GM19238 (cell line): ENCODE measurements around the gene TFPT.
A peak's percentile ranks its signal among the peaks of the same experiment; 100 is the strongest.

Experiments used
- DNase-seq: peaks from one replicate; pipeline ENCODE4 v3.0.0; 2011; ENCODE audit warnings: low spot score; ENCODE audit not compliant: insufficient read length

Gene TFPT

DNA sequence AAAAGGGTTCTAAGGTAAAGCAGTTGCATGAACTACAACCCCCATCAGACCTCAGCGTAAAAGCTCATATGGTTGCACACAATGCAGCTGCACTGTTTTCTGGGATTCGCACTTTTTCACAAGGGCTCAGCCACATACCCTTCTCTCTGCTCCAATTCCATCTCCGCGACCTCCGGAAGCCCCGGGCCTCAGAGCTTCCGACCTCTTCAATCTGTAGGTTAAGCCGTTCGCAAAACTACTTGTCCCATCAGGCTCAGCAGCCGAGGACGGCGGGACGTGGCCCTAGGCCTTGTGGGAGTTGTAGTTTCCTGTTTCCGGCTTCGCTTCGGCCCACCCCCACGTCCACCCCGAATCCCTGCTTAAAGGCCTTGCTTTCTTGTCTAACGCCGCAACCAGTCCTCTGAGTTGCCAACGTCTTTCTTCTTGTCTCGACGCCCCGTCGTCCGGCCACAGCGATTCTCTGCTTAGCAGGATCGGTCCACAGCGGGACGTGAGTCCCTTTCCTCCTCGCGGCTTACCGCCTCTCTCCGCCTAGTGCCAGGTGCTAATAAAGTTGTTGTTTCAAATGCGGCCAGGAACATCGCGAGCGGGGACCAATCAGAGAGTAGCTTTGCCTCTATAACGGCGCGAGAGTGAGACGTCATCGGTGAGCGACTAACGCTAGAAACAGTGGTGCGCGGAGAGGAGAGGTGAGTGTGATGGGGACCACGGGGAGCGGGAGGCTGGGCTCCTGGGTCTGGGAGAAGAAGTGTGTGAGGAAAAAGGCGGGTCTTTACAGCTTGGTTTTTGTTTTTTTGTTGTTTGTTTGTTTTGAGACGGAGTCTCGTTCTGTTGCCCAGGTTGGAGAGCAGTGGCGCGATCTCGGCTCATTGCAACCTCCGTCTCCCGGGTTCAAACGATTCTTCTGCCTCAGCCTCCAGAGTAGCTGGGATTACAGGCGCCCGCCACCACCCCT lies at the start of gene TFPT, which contains the start of gene PRPF31:
TSS of gene TFPT (minus strand) at position 549 of the 955 bp plus-strand sequence. CDS start at position 161, 388 bp downstream.
TSS of gene PRPF31 (plus strand) at position 646 of the 955 bp plus-strand sequence. CDS start 2,525 bp downstream, outside the sequence.
- DNase-seq: peak; percentile 96

DNA sequence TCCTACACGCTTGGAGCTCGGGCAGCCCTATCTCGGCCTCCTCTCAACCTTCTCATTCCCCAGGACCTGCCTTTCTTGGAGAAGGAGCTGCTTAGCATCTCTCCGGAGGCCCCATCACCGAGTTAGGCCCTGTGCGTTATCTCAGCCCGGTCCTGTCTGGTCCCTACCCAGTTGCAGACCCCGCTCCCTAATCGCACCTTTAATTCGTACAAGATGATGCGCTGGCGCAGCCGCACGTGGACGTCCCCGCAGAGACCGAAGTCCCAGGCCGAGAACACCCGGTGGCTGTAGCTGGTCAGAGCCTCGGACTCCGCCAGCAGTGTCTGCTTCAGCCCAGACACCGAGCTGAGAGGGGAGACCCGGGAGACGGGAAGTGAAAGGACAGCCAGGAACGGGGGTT lies 49.8 kb upstream of the TFPT start:
- no peak for DNase-seq

GRCh38 chr19:54164369-54165068 lies 49.1 kb upstream of the TFPT start:
- DNase-seq: no peak

DNA sequence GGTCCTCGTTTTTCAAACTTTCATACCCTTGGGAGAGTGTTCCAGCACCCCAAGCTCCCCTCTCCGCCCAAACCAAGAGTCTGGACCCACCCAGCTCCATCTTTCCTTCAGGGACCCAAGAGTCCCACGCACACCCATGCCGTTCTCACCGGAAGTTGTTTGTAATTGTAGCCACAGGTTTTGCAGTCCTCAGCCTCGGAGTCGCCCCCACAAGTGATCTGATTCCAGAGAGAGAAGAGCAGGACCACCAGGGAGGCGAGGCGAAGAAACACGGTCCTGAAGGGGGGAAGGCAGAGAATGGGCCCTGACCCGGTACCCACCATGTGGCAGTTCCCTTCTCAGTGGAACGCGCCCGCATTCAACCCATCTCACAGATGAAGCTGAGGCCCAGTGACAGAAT lies 47.4 kb upstream of the TFPT start:
- DNase-seq: no peak

GRCh38 chr19:54162241-54162805 lies 46.9 kb upstream of the TFPT start:
- peak; percentile 64 for DNase-seq

DNA sequence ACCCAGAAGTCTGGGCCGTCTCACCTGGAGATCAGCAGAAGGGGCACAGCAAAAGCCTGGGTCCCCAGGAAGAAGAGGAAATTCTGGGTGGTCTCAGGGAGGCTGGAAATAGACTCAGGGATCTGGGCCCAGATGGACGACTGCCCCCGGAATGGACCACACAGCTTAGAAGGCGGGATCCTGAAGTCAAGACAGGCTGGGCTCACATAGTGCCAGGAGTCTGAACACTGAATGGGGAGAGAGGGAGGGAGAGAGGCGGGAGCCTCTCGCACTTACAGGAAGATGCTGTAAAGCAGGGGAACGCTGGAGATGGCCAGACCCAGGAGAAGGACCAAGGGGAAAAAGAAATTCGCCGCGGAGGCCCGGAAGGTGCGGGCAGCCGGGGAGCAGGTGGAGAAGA lies 45.4 kb upstream of the TFPT start:
- DNase-seq: no peak

- DNase-seq: no peak
Observed at GRCh38 chr19:54160182-54160811, 44.8 kb upstream of the TFPT start.

DNA sequence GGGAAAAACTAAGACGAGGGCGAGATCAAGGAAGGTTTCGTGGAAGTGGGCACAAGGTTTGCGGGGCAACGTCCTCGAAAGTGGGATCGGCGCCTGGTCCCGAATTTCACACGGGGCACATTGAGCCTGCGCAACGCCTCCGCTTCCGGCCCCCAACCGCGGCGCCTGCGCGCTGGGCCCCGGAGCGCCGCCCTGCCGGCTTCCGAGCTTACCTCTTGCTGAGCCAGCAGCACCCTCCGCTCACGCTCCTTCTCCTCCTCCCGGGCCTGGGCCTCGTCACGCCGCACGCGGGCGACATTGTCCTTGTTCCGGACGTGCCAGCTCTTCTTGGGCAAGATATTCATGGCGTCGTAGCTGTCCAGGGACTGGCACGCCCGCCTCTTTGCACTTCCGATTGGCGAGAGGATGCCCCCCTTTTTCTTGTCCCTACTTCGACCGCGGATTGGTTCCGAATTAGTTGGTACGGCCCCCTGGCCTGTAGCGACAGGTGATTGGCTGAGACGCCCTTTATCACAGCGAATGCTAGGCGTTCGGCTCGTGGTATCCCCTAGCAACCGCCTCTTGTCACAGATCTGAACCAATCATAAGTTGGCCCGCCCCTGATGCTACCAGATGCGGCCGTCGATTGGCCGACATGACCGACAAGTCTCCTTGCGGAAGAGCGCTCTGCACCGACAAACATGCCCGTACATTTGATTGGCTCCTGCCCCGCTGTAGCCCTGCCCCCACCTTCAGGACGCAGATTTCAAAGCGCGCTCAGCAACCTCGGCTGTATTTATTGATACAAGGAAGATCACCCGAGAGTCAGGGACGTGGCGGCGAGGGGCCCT lies 44.1 kb upstream of the TFPT start, which contains the start of gene LENG1:
TSS of gene LENG1 (minus strand) at position 370 of the 830 bp plus-strand sequence. CDS start at position 344, 26 bp downstream.
- DNase-seq: peak; percentile 99

DNA sequence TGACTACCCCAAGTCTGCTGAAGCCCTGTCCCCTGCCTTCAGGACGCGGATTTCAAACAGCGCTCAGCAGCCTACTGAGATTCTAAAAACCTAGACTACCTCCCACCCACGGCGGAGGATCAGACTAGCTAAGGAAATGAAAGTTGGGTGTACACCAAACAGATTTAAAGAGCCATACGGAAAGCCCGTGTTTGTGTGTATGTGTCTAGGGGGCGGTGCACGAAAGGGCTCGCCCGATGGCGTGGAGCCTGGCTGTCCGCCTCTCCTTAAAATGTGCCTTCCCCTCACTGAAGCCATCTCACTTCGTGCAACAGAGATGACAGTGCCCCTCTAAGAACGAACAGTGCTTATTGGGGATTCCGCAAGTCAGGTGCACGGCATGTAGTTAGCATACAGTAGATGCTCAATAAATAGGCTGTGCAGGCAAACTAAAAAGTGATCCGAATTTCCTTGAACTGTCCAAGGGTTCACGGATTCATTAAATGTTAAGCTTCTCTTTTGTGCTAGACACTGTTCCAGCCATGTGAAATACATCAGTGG lies 43.4 kb upstream of the TFPT start:
- peak; percentile 39 for DNase-seq

- no peak for DNase-seq
Observed at GRCh38 chr19:54156953-54157352, 41.5 kb upstream of the TFPT start.

DNA sequence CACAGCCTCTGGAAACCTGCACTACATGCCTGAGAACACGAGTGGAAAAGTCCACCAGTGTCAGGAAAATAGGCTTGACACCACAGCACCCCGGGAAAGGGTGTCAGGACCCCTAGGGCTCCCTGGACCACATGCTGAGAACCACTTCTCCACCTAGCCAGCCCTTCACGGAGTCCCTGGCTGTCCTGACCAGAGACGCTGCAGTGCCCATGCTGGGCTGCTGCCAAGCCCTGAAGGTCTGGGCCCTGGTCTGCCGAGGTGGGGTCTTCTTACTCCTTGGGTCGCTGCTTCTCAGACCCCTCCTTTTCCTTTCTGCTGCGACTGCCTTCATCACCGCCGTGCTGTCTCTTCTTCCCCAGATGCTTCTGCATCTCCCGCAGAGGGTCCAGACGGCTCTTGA lies 41.0 kb upstream of the TFPT start:
- no peak for DNase-seq

GRCh38 chr19:54155694-54156093 lies 40.2 kb upstream of the TFPT start:
- no peak for DNase-seq

DNA sequence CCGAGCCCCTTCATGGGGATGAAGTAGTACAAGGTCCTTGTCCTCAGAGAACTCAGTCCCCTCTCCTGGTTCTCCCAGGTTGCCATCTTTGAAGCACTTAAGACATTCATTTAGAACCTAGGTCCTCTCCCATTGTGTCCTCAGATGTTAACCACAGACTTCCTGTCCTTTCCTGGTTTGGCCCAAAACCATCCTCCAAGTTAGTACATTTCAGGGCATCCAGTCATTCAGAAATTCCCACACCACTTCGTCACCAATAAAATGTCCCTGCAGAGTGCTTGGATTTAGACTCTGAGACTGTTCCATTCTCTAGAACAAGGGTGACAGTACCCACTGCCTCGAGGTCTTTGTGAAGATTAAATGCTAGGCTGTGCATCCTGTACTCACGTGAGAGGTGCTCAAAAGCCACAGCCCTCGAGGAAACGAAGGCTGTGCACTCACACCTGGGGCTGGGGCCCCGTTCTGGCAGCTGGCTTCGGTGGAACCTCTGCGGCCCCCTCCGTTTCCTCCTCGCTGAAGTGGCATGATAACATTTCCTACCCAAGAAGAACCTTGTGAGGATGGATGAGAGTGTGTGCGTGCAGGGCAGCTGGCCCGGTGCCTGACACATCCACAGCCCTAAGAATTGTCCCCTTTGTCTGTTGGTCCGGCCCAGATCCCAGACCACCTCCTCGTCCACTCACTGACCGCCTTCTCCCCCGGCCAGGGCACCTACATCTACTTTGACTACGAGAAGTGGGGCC lies 39.3 kb upstream of the TFPT start:
- DNase-seq: no peak

DNA sequence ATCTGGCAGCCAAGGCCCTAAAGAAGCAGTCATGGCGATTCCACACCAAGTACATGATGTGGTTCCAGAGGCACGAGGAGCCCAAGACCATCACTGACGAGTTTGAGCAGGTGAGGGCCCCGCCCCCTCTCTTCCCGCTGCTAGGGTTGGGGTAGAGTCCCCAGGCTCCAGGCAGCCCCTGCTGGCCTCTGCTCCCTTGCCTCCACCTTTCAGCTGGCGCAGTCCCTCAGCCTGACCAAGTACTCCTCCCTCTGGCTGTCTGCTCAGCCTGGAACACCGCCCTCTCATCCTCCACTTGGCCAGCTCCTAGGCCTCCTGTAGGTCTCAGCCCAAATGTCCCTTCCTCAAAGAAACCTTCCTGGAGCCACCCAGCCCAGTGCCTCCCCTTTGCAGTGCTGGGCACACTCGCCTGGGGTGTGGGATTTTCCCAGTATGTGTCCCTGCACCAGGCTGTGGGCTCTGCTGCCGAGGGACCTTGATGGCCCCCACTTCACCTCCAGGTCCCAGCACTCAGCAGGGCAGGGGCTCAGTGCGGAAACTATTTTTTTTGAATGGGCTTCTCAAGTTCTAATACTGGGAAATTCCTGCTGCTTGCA lies 38.4 kb upstream of the TFPT start:
- DNase-seq: no peak

GRCh38 chr19:54152878-54153524 lies 37.5 kb upstream of the TFPT start:
- DNase-seq: no peak

GRCh38 chr19:54152267-54152666 lies 36.8 kb upstream of the TFPT start:
- no peak for DNase-seq

DNA sequence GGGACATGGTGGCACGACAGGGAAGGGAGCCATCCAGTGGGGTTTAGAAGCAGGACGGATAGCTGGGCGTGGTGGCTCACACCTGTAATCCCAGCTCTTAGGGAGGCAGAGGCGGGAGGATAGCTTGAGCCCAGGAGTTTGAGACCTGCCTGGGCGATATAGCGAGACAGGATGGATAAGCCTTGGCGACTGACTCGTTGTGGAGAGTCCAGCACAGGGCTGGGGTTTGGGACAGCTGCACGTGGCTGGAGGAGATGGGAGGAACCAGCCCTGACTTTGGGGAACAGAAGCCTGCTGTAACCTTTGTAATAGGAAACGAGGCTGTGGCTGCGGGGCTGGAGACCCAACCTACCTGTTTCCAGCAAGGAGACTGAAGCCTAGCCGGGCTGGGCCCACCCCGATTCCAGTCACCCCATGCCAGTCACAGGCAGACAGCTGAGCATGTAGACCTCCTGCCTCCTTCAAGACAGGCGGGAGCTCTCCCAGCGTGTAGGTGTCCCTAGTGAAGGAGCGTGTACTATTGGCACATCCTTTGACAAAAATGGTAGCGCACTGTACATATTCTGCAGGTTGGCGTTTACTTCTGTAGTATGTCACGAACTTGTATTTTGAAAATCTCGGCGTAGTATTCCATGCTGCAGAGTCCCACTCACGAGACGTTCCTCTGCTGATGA lies 36.0 kb upstream of the TFPT start:
- no peak for DNase-seq
